T-helper 2 cell treated with Interferon-gamma antibody and Interleukin-4, amounts not matched to agents 100 ng/mL and 5 ng/mL, for 36 hours (primary cell): ENCODE results near the gene CNIH1. TPM values are rescaled to one million over a fixed set of nuclear protein-coding genes. Genes with fewer than 3 reads are reported as not detected.

Experiments used
- intact Hi-C: fragments of 100-400 bp; cut with micrococcal nuclease; formaldehyde crosslinking; loops from one replicate; pipeline ENCODE4 v1.15.1; 2023
- total RNA-seq: library from RNA; stranded (reverse); gene quantifications from 2 replicates; pipeline ENCODE4 v1.2.3, GENCODE V29; 2022

CNIH1 gene
- total RNA-seq: 79.1 and 84.2 TPM in 2 replicates

DNA sequence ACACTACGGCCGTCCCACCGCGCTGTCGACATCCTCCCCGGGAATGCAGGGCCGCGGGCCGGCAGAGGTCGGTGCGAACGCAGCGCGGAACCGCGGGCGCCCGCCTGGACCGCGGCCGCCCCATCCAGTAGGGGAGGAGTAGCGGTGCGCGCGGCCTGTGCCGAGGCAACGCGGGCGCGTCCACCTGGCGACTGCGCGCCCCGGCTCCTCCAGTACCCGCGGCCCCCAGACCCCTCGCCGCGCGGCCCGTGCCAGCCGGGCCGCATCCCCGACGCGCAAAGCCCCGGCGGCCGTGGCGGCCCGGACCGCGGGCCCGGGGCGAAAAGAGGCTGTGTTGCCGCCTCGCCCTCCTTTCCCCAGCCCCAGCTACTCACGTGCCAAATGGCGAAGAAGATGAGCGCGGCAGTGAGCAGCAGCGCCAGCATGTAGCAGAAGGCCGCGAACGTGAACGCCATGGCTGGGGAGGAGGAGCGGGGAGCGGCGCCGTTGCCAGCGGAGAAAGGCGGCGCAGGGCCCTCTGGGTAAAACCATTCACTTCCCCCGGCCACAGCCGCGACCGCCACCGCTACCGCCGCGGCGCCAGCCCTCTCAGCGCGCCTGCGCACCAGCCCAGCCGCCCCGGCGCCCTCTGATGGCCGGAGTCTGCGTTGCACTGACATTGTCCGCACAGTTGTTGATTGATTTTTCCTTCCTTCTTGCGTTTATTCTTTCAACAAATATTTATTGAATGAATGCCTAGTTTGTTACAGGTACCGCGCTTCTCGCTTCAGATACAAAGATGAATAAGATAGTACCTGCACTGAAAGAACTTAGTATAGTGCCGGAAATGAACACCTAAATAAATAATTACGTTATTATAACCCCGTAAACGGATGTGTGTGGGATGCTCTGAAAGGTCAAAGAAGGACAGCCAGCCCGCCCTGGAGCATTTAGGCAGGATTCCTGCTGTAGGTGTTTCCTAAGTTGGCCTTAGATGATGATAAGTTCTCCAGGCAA, at the start of gene CNIH1:
TSS of gene CNIH1 (minus strand) at position 502 of the 996 bp plus-strand sequence. CDS start at position 455, 47 bp downstream.
- intact Hi-C loops: loop anchor here (1.0 to 5.0 kb wide), 6 partner anchors 45 to 1288 kb away; partner anchors contain the start of genes CGRRF1, DDHD1, GMFB and SAMD4A

DNA sequence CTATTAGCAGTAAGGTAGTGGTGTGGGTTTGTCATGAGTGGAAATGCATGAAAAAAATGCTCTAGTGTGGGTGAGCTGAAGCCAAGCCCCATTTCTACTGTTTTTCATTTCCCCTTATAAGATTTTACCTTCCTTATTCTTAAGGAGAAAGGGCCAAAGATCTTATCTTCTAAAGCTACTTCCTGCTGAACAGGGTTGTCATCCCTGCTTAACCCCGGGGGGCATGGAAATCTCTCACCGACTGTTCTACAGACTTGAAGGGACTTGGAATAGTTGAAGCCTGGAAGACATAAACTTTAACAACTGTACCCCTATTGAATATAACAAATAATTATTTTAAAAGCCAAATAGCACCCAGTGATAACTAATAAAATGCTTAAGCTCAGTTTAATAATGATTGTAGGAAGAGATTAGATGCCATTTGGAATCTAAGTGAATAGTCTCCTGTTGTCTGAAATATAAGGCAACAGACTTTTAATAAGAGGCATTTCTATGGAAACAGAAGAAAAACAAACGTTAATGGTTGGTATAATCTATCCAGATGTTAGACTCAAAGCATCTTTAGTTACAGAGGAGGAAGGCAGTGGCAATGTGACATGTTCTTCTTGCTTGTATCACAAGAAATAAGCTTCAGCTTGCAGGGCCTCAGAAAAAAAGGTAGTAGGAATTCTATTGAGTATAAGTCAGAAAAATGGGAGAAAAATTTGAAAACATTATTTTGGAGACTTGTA, 49.4 kb upstream of the CNIH1 start:
- intact Hi-C loops: no loop called here

DNA sequence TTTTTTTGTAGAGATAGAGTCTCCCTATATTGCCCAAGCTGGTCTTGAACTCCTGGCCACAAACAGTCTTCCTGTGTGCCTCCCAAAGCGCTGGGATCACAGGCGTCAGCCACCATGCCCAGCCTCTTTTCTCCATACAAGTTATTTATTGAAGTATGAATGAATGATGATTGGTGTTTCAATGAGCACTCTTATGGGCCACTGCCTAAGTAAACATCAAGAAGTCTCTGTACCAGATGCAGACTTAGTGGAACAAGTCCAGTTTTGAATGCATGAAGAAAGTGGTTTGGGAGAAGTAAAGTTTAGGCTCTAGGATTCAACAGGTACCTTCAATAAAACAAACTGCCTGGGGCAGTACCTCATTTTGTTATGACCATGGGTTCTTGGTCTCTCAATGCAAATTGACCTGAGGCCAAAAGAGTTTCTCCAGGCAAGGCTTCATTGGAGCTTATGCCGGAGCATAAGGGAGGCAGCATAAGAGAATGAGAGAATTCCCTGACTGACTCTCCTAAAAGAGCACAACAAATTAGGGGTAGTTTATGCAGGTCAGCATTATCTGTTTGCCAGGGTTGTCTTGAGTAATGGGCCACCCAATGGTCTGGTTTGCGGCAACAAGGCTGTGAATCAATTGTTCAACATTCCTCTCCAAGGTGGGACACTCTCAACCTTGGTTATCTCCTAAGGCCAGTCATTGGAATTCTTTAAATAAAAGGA, 48.7 kb upstream of the CNIH1 start:
- intact Hi-C loops: loop anchor here (5.0 kb wide), 2 partner anchors 282 to 537 kb away; partner anchors contain the start of genes SOCS4 and WDHD1

DNA sequence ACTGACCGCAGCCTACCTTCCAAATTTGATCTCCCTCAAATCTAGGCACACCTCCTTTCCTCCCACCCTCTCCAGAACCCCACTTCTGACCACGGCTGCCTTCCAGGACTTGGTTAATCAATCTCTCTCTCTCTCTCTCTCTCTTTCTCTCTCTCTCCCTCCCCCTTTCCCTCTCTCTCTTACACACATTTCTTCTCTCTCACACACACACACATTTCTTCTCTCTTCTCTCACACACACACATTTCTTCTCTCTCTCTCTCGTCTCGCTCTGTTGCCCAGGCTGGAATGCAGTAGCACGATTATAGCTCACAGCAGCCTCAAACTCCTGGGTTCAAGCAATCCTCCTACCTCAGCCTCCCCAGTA, 48.1 kb upstream of the CNIH1 start:
- intact Hi-C loops: loop anchor here (5.0 kb wide), 2 partner anchors 283 to 538 kb away; partner anchors contain the start of genes SOCS4 and WDHD1

DNA sequence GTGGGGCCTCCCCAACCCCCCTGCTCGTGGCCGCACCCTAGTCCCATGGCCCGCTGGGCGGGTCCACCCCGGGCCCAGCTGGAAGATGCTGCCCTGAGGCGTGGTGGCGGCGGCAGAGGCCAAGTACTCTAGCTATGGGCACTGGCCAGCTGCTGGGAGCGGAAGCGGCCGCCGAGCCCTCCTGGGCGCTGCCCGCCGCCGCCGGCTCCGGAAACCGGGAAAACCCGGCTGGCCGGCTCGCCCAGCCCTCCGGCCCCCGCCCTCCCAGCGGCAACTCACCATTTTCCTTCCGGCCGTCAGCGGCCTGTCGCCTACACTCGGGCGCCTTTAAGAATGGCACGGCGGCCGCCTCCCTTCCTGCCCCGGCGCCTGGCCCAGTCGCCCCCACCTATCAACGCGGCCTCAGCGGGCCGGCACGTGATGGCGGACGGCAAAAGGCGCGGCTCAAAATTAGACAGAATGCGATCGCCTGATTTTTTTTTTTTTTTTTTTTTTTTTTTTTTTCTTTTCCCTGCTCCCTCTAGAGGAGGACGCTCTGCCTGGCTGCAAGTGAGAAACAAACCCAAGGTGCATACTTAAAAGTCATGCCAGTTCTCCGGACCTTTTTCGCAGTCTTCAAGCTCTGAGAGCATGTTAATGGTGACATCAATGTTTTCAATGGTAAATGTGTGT, 47.6 kb upstream of the CNIH1 start, which contains the start of gene GMFB:
TSS of gene GMFB (minus strand) at position 335 of the 672 bp plus-strand sequence. CDS start at position 282, 53 bp downstream.
- intact Hi-C loops: loop anchor here (1.0 to 5.0 kb wide), 5 partner anchors 21 to 539 kb away; partner anchors contain the start of genes CGRRF1, CNIH1, SOCS4 and WDHD1

DNA sequence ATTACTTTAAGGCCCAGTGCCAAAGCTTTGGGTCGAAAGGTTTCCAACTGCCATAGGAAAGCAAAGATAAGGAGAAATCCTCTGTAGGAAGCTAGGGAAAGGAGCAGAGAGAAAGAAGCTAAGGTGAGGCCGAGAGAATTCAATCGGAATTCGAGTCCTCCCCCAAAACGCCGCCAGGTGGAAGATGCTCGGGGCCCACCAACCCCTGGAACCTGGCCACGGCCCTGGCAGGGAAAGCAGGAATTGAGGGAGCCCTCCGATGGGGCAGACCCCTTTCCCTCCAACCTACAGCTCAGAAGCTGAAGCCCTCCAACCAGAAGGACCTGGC, 47.1 kb upstream of the CNIH1 start:
- intact Hi-C loops: loop anchor here (1.0 to 5.0 kb wide), 5 partner anchors 21 to 539 kb away; partner anchors contain the start of genes CGRRF1, CNIH1, SOCS4 and WDHD1

DNA sequence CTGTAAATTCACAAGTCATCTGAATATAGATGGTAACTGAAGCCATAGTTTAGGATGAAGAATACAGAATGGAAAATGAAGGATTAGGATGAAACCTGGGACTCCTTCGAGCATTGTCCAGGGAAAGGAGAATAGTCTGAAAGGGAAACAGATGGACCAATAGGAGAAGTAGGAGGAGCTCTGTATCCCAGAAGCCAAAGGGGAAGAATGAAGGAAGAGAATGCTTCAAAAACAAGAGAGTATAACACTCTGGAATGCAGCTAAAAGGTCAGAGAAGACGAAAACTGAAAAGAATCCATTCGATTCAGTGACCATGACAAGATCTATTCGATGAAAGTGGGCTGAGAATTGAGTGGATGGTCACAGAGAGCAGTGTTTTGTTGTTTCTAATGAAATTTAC, 46.6 kb upstream of the CNIH1 start:
- intact Hi-C loops: loop anchor here (1.0 to 5.0 kb wide), 5 partner anchors 22 to 540 kb away; partner anchors contain the start of genes CGRRF1, CNIH1, SOCS4 and WDHD1

DNA sequence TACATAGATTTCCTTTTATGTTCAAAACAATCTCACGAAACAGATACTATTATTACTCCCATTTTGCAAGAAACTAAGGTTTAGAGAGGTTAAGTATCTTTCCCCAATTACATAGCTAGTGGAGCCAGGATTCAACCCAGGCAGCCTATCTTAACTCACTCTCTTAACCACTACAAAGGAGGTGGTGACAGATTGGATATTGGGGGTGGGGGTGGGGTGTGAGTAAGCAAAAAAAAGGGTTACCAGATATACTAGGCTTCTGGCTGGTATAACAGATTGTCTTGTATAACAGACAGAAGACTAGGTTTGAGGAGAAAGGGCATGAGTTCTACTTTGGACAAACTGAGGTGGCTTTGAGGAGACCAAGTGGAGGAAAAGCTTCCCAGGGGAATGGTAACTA, 45.5 kb upstream of the CNIH1 start:
- intact Hi-C loops: loop anchor here (5.0 kb wide), 2 partner anchors 286 to 541 kb away; partner anchors contain the start of genes SOCS4 and WDHD1

DNA sequence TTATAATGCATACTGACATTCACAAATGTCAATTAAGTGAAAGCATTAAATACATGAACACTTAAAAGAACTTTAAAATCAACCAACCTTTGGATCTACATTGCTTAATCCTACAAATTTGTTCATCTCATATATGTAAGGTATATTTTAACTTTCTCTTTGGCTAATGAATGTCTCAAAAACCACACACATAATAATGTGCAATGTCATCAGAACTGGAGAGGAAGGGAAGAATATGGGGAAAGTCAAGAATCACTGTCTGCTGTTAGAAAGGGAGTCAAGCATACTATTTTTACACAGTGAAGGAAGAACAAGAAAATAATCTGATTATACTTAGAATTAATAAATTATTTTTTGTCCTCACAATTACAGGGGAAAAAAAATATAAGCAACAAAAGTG, 42.7 kb upstream of the CNIH1 start:
- intact Hi-C loops: no loop called here

DNA sequence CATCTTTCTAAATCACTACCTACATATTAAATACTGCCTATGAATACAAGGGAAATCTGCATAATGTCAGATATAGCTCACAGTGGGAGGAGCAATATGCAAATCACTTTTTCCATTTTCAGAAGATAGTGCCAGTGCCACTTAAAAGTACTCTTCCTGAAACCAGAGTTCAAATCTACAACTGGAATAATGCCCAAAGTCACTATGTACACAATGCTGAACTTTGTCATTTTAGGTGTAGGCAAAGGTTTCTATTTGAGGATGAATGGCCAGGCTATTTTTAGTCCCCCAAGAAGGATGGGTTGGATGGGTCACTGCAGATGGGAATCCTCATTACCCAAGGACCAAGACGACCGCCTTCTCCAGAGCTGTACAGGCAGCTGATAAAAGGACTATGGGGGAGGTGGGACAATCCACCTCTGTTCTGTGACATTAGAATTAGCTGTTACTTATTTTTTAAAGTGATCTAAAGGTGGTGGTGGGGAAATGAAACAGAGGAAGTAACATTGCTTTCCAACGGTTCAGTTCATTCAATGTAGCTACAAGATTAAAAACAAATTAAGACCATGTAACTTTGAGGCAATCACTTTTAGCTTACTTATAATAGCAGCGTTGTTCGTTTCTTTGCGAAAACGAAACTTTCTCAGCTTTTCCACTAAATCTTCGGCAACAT, 42.0 kb upstream of the CNIH1 start:
- intact Hi-C loops: no loop called here

DNA sequence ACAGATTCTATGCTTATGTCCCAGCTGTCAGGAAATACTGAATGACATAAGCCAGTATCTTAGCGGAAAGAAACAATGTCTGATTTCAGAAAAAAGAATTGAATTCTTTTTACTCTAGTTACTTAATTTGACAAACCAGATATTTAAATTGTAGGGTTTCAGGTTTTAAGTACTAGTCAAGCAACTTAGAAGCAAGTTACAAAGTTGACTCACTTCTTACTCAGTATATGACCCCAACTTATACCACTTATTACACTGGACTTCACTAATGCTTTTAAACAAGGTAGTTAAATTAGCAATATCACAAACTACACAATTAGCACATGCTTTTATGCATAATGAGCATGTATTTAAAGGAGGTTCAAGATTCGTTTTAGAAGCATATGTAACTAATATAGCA, 40.5 kb upstream of the CNIH1 start:
- intact Hi-C loops: no loop called here

DNA sequence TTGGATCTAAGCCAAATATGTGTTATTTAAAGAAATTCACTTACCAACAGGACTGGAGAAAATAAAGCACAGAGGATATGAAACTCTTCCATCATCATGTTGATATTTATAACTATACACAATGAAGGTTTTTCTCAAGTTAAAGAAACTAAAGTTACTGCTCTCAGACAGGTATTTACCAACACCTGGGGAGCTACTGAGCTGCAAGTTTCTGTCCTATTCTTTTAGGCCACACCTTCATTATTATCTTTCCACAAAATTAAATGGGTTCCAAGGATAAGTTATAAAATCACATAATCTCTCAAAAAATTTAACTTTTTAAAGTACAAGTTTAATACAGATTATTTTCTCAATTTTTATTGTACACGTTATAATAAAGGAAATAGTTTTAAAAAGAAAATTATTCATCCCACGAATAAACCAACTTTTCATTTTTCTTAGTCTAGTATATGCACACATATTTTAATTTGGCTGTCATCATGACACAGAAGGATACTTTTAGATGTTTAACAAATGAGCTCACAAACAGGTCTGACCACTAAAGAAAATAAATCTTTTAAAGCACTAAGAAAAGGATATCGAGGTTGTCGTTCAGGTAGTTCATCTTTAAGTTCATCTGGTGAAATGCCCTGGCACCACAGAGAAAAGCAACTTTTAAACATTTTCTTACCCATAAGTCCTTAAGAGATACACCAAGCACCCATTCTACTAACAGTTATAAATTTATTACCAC, 39.8 kb upstream of the CNIH1 start:
- intact Hi-C loops: no loop called here

DNA sequence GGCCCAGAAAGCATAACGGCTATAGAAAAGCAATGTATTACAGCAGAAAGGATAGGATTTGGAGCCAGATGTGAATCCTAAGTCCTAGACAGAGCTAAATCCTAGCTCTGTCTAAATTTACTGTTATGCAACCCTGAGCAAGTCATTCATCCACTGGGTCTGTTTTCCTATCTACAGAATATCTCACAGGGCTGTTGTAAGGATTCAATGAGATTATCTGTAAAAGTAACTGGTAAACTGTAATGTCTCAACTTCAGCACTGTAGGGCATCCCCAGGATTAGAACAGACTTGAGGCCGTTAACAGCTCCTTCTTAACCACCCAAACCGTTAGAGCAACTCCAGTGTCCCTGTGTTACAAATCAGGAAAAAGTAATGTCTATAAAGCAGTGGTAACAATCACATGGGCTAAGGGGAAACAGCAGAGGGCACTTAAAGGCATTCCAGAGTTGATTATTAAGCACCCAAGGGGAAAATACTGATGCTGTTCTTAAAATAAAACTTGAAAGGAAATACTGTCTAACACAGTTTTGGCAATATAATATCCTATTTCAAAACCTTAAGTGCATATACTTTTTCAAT, 37.6 kb upstream of the CNIH1 start:
- intact Hi-C loops: no loop called here

DNA sequence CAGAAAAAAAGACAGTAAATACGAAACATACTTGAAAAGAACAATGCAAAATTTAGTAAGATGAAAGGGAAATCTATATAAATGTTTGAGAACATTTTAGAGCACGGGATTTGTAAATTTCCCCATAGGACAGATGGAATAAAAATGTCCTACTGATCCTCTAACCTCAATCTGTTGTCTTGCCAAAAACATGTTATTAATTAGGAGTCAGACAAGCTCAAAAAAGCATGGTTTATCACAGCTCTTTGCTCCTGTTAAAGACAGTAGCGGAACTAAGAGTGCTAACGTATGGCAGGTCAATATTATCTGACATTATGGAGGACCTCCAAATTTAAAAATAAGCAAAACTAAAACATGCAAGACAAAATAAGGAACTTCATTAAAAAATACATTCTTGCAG, 34.7 kb upstream of the CNIH1 start:
- intact Hi-C loops: no loop called here

DNA sequence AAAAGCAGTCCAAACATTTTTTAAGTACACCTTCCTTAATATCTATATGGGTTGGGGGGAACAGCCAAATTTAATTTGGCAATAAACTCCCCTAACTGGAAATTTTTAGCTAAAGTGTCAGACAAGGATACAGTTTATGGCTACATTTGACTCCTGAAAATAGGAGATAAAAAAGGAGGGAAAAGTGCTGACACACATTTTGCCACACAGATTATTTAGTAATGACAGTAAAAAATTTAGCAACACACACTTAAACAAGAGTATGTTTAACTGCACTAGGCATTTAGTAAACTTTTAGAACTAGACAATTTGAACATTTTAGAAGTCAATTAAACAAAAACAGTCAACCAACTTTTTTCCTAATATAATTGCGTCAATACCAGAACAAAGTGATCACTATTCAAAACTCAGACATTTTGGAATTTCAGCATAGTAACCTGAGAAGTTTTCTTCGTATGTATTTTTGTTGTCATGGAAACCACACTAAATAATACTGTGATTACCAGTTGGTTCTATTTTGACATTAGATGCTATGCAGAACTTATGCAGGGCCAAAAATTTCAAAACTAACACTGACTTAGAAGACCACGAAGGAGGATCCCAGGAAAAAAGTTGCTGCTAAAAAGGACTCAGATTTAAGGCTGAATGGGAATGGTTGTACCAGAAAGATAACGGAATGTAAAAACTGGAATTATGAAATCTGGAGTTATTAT, 34.2 kb upstream of the CNIH1 start:
- intact Hi-C loops: no loop called here

DNA sequence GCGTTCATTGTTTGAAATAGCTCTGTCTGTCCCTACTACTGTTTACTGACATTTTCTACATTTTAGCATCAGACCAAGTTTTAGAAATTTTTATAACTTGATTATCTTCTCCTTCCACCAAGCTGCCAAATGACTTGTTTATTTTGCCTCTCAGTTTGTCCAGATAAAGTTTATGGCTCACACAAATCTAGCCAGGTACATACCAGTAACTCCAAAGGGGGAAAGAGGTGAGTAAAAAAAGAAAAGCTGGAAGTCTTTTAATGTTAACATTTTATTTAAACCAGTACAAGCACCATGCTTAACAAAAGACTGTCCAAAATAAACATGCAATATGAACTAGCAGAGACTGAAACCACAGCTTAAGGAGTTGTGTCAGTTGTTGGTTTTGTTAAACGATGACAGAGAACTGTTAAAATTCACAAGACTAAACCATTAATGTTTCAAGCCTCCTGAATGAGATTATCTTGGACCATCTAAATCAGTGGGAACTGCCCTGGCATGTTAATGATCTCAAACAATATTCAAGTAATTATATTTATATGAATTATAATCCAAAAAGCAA, 33.1 kb upstream of the CNIH1 start:
- intact Hi-C loops: no loop called here

DNA sequence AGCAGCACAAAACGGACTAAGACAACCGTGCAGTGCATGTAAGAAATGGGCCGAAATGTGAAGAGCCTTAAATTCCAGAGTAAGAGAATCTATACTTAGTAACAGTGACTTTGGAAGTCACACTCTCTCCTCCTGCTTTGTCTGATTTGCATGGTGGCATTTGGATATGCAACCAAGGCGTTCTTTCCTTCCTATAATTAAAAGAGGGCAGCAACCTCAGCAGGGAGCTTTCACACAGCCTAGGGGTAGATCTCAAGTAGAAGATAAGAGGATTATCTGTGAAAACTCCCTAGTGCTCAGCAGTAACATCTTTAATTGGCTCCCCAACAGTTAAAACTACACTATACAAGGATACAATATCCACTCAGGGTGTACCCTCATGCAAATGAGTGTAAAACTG, 31.1 kb upstream of the CNIH1 start:
- intact Hi-C loops: no loop called here

DNA sequence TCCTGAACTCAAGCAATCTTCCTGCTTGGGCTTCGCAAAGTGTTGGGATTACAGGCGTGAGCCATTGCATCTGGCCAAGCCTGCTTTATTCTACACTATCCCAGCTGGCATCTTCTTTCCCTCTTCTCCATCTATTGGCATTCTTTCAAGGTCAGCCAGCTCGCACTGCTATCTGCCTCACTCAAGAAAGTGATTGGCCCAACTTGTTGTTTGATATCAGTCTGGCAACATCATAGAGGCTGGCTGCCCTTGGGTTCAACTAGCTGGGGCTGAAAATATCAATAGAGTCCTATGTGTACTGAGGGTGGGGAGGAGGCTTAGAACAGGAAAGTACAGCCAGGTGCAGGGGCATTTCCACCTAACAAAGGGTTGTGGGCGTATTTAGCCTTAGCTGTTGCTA, 30.5 kb upstream of the CNIH1 start:
- intact Hi-C loops: no loop called here
